PC-9 (cell line): ENCODE measurements around the gene SLC22A2. TPM values are rescaled to one million over a fixed set of nuclear protein-coding genes. Genes with fewer than 3 reads are reported as not detected.

Source experiments
- BruUV-seq: library from RNA; stranded (reverse); fragments of 400-500 nt; replicated peaks from 2 replicates; lab custom pipeline; 2021; lab: Mats Ljungman, UMichigan
- CTCF ChIA-PET: fragments of 300-600 bp; sonication (Branson Sonifier 250); formaldehyde crosslinking; loops from one replicate; lab custom pipeline; 2022; ENCODE audit warnings: antibody characterized with exemption; lab: Charles Lee
- POLR2A ChIA-PET: fragments of 300-600 bp; sonication (Branson Sonifier 250); formaldehyde crosslinking; loops from one replicate; lab custom pipeline; 2022; ENCODE audit warnings: antibody characterized with exemption; ENCODE audit not compliant: unreplicated experiment; lab: Charles Lee
- DNase-seq, 2 experiments: peaks; one replicate each; pipeline versions ENCODE4 v3.0.0 to v3.0.0-alpha.2; 2015 to 2022; ENCODE audit warnings: mixed read lengths in 1 of 2
- H2AFZ ChIP-seq: fragments of 200-600 bp; sonication (generic); 2 replicates; pipeline ENCODE4 v1.8.1; 2017; ENCODE audit warnings: antibody characterized with exemption
- H3F3A ChIP-seq: fragments of 200-600 bp; sonication (generic); 2 replicates; pipeline ENCODE4 v1.8.1; 2017; ENCODE audit warnings: antibody characterized with exemption, mild to moderate bottlenecking, low read depth; ENCODE audit not compliant: insufficient read depth
- H3K27ac ChIP-seq: fragments of 200-600 bp; sonication (generic); 2 replicates; pipeline ENCODE4 v1.6.1; 2016; ENCODE audit warnings: mixed run types
- H3K27me3 ChIP-seq: fragments of 200-600 bp; sonication (generic); 2 replicates; pipeline ENCODE4 v1.6.1; 2016; ENCODE audit warnings: low read depth, mixed run types; ENCODE audit not compliant: insufficient read depth
- H3K36me3 ChIP-seq: fragments of 200-600 bp; sonication (generic); 2 replicates; pipeline ENCODE4 v1.6.1; 2016; ENCODE audit warnings: low read depth, mixed run types
- H3K4me1 ChIP-seq: fragments of 200-600 bp; sonication (generic); replicated peaks from 2 replicates; pipeline ENCODE4 v1.6.1; 2016; ENCODE audit warnings: mixed run types; ENCODE audit not compliant: insufficient read depth
- H3K4me2 ChIP-seq: fragments of 200-600 bp; sonication (generic); 2 replicates; pipeline ENCODE4 v1.6.1; 2017; ENCODE audit warnings: mixed run types
- H3K4me3 ChIP-seq: fragments of 200-600 bp; sonication (generic); 2 replicates; pipeline ENCODE4 v1.6.1; 2016; ENCODE audit warnings: mixed run types
- H3K79me2 ChIP-seq: fragments of 200-600 bp; sonication (generic); 2 replicates; pipeline ENCODE4 v1.6.1; 2017; ENCODE audit warnings: low read depth, mixed run types
- H3K9me2 ChIP-seq: fragments of 200-600 bp; sonication (generic); 2 replicates; pipeline ENCODE4 v1.8.1; 2017; ENCODE audit warnings: mild to moderate bottlenecking; ENCODE audit not compliant: insufficient read depth
- H3K9me3 ChIP-seq: fragments of 200-600 bp; sonication (generic); 2 replicates; pipeline ENCODE4 v1.8.1; 2016; ENCODE audit warnings: low read depth; ENCODE audit not compliant: insufficient read depth
- H4K20me1 ChIP-seq: fragments of 200-600 bp; sonication (generic); 2 replicates; pipeline ENCODE4 v1.8.1; 2017; ENCODE audit not compliant: insufficient read depth
- EZH2 ChIP-seq: fragments of 200-600 bp; sonication (generic); IDR thresholded peaks from 2 replicates; pipeline ENCODE4 v1.8.0; 2017; ENCODE audit warnings: antibody characterized with exemption, low read depth
- intact Hi-C: fragments of 100-400 bp; cut with micrococcal nuclease; formaldehyde crosslinking; loops from one replicate; pipeline ENCODE4 v1.10.0; 2022; ENCODE audit not compliant: unreplicated experiment
- total RNA-seq: library from RNA; stranded (reverse); gene quantifications from 2 replicates; pipeline ENCODE4 v1.2.3, GENCODE V29; 2021
- TF ChIP-seq, protein P1 (sequence below): fragments of 200-600 bp; sonication (generic); conservative IDR thresholded peaks from 2 replicates; pipeline ENCODE4 v1.6.1; 2017; ENCODE audit warnings: mixed run types, antibody characterized with exemption, mild to moderate bottlenecking, moderate library complexity

Gene SLC22A2
- total RNA-seq, 1 experiment from 2014 or later: not detected

DNA sequence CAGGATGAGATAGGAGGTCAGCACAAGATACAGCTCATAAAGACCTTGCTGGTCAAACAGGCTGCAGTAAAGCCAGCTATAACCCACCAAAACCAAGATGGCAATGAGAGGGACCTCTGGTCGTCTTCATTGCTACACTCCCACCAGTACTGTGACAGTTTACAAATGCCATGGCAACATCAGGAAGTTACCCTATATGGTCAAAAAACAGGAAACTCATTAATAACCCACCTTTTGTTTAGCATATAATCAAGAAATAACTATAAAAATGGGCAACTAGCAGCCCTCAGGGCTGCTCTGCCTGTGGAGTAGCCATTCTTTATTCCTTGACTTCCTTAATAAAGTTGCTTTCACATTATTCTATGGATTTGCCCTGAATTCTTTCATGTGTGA, 30.9 kb downstream of the SLC22A2 start:
- no peak overlapping the region for H2AFZ ChIP-seq
- H3F3A ChIP-seq: no peaks in the 10 kb centered on the region
- ChIA-PET CTCF (no interaction called here), POLR2A (no interaction called here)
- H3K4me3 ChIP-seq: no peak overlapping the region
- no peaks in the 10 kb centered on the region for H4K20me1 ChIP-seq
- no peak overlapping the region for H3K27ac ChIP-seq
- no peaks in the 10 kb centered on the region for H3K27me3 ChIP-seq
- no peaks in the 10 kb centered on the region for H3K9me2 ChIP-seq
- DNase-seq: no peak
- intact Hi-C loops: no loop called here
- H3K36me3 ChIP-seq: no peaks in the 10 kb centered on the region
- H3K79me2 ChIP-seq: no peaks in the 10 kb centered on the region
- TF ChIP-seq EZH2: no peak
- TF ChIP-seq, protein P1, sequence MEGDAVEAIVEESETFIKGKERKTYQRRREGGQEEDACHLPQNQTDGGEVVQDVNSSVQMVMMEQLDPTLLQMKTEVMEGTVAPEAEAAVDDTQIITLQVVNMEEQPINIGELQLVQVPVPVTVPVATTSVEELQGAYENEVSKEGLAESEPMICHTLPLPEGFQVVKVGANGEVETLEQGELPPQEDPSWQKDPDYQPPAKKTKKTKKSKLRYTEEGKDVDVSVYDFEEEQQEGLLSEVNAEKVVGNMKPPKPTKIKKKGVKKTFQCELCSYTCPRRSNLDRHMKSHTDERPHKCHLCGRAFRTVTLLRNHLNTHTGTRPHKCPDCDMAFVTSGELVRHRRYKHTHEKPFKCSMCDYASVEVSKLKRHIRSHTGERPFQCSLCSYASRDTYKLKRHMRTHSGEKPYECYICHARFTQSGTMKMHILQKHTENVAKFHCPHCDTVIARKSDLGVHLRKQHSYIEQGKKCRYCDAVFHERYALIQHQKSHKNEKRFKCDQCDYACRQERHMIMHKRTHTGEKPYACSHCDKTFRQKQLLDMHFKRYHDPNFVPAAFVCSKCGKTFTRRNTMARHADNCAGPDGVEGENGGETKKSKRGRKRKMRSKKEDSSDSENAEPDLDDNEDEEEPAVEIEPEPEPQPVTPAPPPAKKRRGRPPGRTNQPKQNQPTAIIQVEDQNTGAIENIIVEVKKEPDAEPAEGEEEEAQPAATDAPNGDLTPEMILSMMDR: no peak
- BruUV-seq: no TSS peak
- no peak overlapping the region for H3K4me2 ChIP-seq
- no peaks in the 10 kb centered on the region for H3K4me1 ChIP-seq
- no peaks in the 10 kb centered on the region for H3K9me3 ChIP-seq

DNA sequence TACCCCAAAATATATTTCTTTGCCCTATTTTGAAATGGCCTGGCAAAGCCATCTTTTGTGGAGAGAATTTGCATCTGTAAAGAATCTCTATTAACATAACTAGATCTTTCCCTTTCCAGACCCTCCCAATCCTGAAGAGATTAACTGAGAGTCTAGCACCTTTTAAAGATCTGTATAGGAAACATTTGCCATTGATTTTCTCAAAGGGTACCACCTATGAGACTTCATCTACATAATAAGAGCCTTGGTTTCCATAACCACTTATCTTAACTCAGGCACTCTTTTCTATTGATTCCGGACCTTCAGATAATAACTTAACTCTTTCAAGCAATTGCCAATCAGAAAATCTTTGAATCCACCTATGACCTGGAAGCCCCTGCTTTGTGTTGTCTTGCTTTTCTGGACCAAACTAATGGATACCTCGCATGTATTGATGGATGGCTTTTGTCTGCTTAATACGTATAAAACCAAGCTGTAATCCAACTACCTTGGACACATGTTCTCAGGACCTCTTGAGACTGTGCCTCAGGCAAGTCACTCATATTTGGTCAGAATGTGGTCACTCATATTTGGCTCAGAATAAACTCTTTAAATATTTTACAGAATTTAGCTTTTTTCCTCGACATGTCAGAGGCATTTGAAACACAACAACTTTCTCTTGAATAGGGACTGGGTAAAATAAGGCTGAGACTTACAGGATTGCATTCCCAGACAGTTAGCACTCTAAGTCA, 31.4 kb downstream of the SLC22A2 start:
- Histone ChIP-seq H3K4me2 (no peak overlapping the region), H3K27ac (no peak overlapping the region), H3K36me3 (no peaks in the 10 kb centered on the region), H3K9me2 (no peaks in the 10 kb centered on the region), H3K27me3 (no peaks in the 10 kb centered on the region), H3K79me2 (no peaks in the 10 kb centered on the region), H3K4me1 (no peaks in the 10 kb centered on the region), H4K20me1 (no peaks in the 10 kb centered on the region), H3K9me3 (no peaks in the 10 kb centered on the region), H2AFZ (no peak overlapping the region), H3F3A (no peaks in the 10 kb centered on the region), H3K4me3 (no peak overlapping the region)
- ChIA-PET POLR2A (no interaction called here), CTCF (no interaction called here)
- BruUV-seq: no TSS peak
- TF ChIP-seq, protein P1: no peak
- TF ChIP-seq EZH2: no peak
- intact Hi-C loops: no loop called here
- no peak for DNase-seq

DNA sequence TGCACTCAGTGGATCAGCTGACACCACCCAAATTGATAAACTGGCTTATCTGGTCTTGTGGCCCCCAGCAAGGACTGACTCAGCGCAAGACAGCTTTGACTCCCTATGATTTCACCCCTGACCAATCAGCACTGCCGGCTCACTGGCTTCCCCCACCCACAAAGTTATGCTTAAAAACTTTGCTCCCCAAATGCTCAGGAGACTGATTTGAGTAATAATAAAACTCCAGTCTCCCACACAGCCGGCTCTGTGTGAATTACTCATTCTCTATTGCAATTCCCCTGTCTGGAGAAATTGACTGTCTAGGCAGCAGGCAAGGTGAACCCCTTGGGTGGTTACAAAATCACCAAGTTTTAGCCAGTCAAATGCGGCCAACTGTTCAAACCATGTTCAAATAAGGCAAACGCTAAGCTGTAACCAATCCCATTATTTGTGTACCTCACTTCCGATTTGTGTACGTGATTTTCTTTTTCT, 32.5 kb downstream of the SLC22A2 start:
- DNase-seq: no peak
- ChIA-PET POLR2A (no interaction called here), CTCF (no interaction called here)
- Histone ChIP-seq H4K20me1 (no peaks in the 10 kb centered on the region), H3K4me3 (no peak overlapping the region), H3K9me2 (no peaks in the 10 kb centered on the region), H3K9me3 (no peaks in the 10 kb centered on the region), H3K79me2 (no peaks in the 10 kb centered on the region), H2AFZ (no peak overlapping the region), H3K27ac (no peak overlapping the region), H3K4me2 (no peak overlapping the region), H3K27me3 (no peaks in the 10 kb centered on the region), H3K36me3 (no peaks in the 10 kb centered on the region), H3F3A (no peaks in the 10 kb centered on the region), H3K4me1 (no peaks in the 10 kb centered on the region)
- intact Hi-C loops: no loop called here
- TF ChIP-seq, protein P1: no peak
- no peak for TF ChIP-seq EZH2
- no TSS peak for BruUV-seq
